Measurements from ENCODE around the gene CNPY1. TPM values are rescaled to one million over a fixed set of nuclear protein-coding genes. Genes with fewer than 3 reads are reported as not detected.
A peak's percentile ranks its signal among the peaks of the same experiment; 100 is the strongest.

CNPY1 gene
- total and polyA plus RNA-seq, 4 donors, result not detected

DNA sequence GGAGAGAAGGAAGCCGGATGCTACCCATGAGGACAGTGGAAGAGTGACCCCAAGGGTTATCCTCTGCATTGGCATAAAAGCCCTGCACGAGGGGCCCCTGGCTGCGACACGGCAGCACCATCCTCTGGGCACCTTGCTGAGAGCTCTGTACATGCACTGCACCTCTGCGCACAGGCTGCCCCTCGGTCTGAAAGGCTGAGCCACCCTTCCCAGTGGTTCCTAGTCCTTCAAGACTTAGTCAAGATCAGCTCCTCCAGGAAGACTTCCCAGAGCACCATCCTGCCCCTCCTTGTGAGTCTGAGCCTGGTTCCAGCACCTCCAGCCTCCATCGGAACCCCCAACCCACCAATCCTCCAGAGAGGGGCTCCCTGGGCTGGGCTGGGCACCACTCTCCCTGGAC is 37.9 kb upstream of the CNPY1 start:
- H3K9ac ChIP-seq (ENCODE audit: insufficient read depth in 1 of 2, low read length in 2 of 2), result no peak overlapping the region
- no peak overlapping the region for H3K4me3 ChIP-seq
- 87 to 96% methylated on average over 7 of the region's 7 CpGs for WGBS, 2 donors
- H3K27ac ChIP-seq (ENCODE audit: low read depth in 1 of 2, low read length in 1 of 2), result no peak overlapping the region
- H3K9me3 ChIP-seq (ENCODE audit: control insufficient read depth in 4 of 4, insufficient read depth in 3 of 4, low read length in 3 of 4), result peaks cover 0 to 2% (median 0%) of the 10 kb centered on the region in 4 donors
- peaks cover 0 to 2% (median 0%) of the 10 kb centered on the region in 5 donors for H3K4me1 ChIP-seq (ENCODE audit: control insufficient read depth in 5 of 5, insufficient read depth in 5 of 5, low read length in 5 of 5)
- H3K36me3 ChIP-seq (ENCODE audit: control insufficient read depth in 4 of 4, insufficient read depth in 4 of 4, low read length in 4 of 4), result no peaks in the 10 kb centered on the region
- peaks cover 0 to 14% (median 0%) of the 10 kb centered on the region in 3 donors for H3K27me3 ChIP-seq (ENCODE audit: control insufficient read depth in 3 of 3, insufficient read depth in 3 of 3, low read length in 2 of 3)
- ATAC-seq (ENCODE audit: insufficient read depth, low FRiP score) (no peak), DNase-seq (peak in 1 of 3 donors; percentile 6)
- TF ChIP-seq, protein P1, sequence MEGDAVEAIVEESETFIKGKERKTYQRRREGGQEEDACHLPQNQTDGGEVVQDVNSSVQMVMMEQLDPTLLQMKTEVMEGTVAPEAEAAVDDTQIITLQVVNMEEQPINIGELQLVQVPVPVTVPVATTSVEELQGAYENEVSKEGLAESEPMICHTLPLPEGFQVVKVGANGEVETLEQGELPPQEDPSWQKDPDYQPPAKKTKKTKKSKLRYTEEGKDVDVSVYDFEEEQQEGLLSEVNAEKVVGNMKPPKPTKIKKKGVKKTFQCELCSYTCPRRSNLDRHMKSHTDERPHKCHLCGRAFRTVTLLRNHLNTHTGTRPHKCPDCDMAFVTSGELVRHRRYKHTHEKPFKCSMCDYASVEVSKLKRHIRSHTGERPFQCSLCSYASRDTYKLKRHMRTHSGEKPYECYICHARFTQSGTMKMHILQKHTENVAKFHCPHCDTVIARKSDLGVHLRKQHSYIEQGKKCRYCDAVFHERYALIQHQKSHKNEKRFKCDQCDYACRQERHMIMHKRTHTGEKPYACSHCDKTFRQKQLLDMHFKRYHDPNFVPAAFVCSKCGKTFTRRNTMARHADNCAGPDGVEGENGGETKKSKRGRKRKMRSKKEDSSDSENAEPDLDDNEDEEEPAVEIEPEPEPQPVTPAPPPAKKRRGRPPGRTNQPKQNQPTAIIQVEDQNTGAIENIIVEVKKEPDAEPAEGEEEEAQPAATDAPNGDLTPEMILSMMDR (IDR thresholded peaks at IDR 0.05; ENCODE audit: control extremely low read depth, extremely low read depth), result no peak

- H3K4me1 ChIP-seq (ENCODE audit: control insufficient read depth in 5 of 5, insufficient read depth in 5 of 5, low read length in 5 of 5), result peaks cover 0 to 2% (median 0%) of the 10 kb centered on the region in 5 donors
- DNase-seq (no peak), ATAC-seq (ENCODE audit: insufficient read depth, low FRiP score) (no peak)
- WGBS, 2 donors, result 81 to 83% methylated on average over 3 of the region's 3 CpGs
- peaks cover 0 to 2% (median 0%) of the 10 kb centered on the region in 4 donors for H3K9me3 ChIP-seq (ENCODE audit: control insufficient read depth in 4 of 4, insufficient read depth in 3 of 4, low read length in 3 of 4)
- TF ChIP-seq, protein P1 (IDR thresholded peaks at IDR 0.05; ENCODE audit: control extremely low read depth, extremely low read depth), result no peak
- H3K4me3 ChIP-seq, result no peak overlapping the region
- no peak overlapping the region for H3K27ac ChIP-seq (ENCODE audit: low read depth in 1 of 2, low read length in 1 of 2)
- H3K27me3 ChIP-seq (ENCODE audit: control insufficient read depth in 3 of 3, insufficient read depth in 3 of 3, low read length in 2 of 3), result peaks cover 0 to 14% (median 0%) of the 10 kb centered on the region in 3 donors
- no peak overlapping the region for H3K9ac ChIP-seq (ENCODE audit: insufficient read depth in 1 of 2, low read length in 2 of 2)
- no peaks in the 10 kb centered on the region for H3K36me3 ChIP-seq (ENCODE audit: control insufficient read depth in 4 of 4, insufficient read depth in 4 of 4, low read length in 4 of 4)
These were observed 37.3 kb upstream of the CNPY1 start for GRCh38 chr7:155583636-155584035.

- 81 to 88% methylated on average over 9 of the region's 9 CpGs for WGBS, 2 donors
- Histone ChIP-seq H3K4me1 (ENCODE audit: control insufficient read depth in 5 of 5, insufficient read depth in 5 of 5, low read length in 5 of 5) (peaks cover 0 to 2% (median 0%) of the 10 kb centered on the region in 5 donors), H3K27me3 (ENCODE audit: control insufficient read depth in 3 of 3, insufficient read depth in 3 of 3, low read length in 2 of 3) (peaks cover 0 to 14% (median 0%) of the 10 kb centered on the region in 3 donors), H3K9ac (ENCODE audit: insufficient read depth in 1 of 2, low read length in 2 of 2) (no peak overlapping the region), H3K4me3 (no peak overlapping the region), H3K9me3 (ENCODE audit: control insufficient read depth in 4 of 4, insufficient read depth in 3 of 4, low read length in 3 of 4) (peaks cover 0 to 2% (median 0%) of the 10 kb centered on the region in 4 donors), H3K27ac (ENCODE audit: low read depth in 1 of 2, low read length in 1 of 2) (no peak overlapping the region), H3K36me3 (ENCODE audit: control insufficient read depth in 4 of 4, insufficient read depth in 4 of 4, low read length in 4 of 4) (no peaks in the 10 kb centered on the region)
- no peak for ATAC-seq (ENCODE audit: insufficient read depth, low FRiP score)
- TF ChIP-seq, protein P1 (IDR thresholded peaks at IDR 0.05; ENCODE audit: control extremely low read depth, extremely low read depth), result no peak
- no peak for DNase-seq
These were observed 35.6 kb upstream of the CNPY1 start for GRCh38 chr7:155581954-155582353.
